GM18526 (cell line): ENCODE measurements around the gene RFX8.

Experiments
- POLR2A ChIP-seq: IDR thresholded peaks from 3 replicates; pipeline ENCODE4 v1.6.1; 2011; ENCODE audit not compliant: insufficient read length; ENCODE audit errors: extremely low read depth

The RFX8 gene

DNA sequence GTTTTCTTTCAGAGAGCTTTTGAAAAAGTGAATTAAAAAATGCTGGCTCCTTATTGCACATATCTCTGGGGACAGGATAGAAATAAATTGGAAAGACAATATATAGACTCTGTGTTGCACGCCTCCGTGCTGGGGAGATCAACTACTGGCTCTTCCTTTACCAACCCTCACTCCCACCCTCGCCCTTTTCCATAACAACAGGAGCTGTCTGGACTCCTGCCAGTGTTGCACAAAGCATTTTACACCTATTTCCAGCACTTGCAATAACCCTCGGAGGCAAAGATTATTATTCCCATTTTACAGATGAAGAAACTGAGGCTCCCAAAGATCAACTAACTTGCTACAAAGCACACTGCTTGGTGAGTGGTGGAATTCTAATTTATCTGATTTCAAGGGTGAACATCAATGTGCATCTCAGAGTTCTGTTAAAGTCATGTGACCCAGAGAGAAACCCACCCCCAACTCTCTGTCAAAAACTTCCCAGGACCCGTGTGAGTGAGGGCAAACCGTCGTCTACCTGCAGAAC lies 91.8 kb downstream of the RFX8 start:
- no peak for TF ChIP-seq POLR2A

DNA sequence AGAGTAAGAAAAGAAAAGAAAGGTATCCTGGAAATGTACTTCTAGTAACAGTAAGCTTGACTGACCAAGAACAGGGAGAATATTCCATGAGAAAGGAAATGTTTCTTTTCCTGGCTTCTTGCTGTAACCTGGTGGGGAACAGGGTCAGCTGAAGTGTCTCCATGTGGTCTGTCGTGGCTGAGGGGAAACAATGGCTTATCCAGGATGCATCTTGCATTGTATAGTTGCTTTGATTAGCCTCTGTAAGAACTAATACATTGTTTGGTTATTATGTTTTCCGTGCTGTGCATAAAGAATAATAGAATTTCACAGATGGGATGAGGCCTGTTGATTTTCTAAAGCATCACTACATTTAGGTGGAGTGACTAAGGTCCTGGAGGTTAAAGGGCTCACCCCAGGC lies 92.5 kb downstream of the RFX8 start:
- no peak for TF ChIP-seq POLR2A

DNA sequence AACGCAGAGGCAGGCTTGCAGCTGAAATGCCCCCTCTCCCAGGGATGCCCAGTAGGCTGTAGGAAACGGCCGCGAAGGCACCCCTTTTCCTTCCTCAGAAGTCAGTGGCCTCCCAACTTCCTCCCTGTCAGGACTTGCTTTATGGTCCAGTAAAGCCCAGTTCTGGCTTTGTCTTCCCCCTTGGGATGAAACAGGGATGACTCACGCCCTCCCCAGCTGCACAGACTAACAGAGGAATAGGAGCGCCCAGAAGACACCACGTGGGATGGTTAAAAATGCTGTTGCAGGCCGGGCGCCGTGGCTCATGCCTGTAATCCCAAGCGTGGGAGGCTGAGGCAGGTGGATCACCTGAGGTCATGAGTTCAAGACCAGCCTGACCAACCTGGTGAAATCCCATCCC lies 94.5 kb downstream of the RFX8 start:
- TF ChIP-seq POLR2A: no peak

DNA sequence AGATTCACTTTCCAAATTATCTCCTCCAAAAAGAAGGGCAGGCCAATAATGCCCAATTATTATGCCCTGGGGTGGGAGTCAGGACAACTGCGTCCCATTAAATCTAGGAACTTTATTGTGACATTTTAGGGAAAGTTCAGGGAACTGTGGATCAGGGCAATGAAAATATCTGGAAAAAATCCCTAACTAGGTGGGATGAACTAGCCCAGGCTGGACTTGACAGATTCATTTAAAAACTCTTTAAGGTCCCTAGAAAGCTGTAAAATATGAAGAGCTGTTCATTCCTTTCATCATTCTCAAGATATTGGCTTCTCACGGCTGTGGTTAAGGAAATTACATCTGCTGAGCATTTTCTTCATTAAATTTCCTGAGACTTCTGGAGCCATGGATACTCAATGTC lies 95.8 kb downstream of the RFX8 start:
- TF ChIP-seq POLR2A: no peak

DNA sequence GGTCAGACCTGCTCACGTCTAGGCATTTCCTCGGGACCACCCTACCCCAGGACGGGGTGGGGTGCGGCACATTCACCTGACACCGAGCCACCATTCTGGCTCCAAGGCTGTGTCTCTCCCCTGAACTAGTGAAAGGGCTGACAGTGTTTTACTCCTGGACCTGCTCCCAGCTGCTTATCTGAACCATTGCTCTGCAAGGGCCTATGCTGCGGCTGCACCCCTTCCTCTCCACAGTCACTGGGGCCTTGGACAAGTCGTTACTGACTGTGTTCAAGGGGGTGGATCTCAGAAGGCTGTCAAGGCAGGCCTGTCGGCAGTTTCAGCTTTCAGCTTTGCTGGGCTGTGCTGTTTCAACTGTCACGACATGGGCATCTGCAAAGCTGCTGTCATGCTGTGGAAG lies 99.3 kb downstream of the RFX8 start:
- no peak for TF ChIP-seq POLR2A

DNA sequence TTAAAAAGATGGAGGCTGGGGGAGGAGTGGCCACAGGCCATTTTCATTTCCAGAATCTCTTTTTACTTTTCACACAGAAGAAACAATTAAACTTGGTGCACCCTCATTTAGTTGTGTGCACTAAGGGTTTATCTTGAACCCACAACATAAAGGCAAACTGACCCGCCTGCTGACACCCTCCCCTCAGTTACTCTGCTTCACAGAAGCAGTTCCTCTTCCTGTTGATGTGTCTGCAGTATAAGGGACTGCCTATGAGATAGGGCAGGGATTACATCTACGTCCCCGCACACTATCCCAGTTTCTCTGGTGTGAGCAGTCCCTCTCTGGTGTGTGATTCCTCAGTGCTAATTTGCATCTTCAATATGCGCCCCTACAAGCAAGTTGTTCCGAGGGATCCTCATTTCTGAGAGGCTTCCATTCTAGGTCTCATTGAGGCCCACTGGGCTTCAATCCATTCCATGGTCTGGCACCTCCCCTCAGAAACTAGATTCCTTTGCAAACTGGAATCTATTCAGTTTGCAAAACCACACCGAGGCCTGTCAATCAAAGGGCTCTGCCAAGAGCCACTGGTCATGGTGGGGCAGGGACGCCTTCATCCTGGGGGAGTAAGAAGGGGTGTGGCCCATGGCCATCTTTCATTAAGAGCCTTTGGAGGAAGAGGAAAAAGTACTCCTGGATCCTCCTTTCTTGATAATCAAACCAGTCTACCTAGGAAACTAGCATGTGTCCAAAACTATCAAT lies 99.9 kb downstream of the RFX8 start:
- no peak for TF ChIP-seq POLR2A

DNA sequence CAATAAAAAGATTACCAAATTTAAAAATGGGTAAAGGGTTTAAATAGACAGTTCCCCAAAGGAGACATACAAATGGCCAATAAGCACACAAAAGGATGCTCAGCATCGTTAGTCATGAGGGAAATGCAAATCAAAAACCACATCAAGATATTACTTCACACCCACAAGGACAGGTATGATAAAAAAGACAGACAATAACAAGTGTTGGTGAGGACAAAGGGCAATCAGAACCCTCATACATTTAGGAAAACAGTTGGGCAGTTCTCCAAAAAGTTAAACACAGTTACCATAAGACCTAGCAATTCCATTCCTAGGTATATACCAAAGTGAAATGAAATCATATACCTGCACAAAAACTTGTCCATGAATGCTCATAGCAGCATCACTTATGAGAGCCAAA lies 102.1 kb downstream of the RFX8 start:
- no peak for TF ChIP-seq POLR2A

DNA sequence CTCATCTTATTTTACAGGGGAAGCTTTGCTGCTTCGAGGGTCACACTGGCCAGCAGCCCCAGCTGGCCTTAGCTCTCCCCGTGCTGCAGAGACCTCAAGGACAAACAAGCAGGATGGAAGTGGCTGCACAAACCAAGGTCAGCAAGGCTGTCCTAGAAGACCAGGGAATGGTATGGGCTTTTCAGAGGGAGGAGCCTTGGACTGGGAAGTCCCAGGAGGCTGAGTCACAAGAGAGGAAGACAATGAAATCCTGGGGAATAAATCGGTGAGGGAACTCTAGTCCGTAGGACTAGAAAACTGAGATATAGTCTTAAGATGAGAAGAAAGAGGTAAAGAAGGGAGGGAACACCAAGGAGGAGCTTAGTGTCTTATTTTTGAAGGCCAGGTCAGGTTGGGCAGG lies 103.3 kb downstream of the RFX8 start:
- TF ChIP-seq POLR2A: no peak

DNA sequence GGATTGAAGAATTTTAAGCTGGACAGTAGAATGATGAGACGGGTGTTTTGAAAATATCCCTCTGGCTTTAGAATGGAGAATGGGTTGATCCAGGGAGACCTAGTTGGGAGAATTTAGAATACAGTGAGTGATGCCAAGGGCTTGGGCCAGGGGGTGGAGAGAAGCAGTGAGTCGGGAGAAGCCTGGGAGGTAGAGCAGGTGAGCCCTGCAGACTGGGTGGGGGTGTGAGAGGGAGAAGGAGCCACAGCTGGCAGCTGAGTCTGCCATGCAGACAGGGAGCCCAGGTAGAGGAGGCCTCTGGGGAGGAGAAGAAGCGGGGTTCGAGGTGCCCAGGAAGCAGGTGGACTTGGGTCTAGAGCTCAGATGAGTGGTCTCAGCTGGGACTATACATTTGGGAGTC lies 105.8 kb downstream of the RFX8 start:
- no peak for TF ChIP-seq POLR2A

DNA sequence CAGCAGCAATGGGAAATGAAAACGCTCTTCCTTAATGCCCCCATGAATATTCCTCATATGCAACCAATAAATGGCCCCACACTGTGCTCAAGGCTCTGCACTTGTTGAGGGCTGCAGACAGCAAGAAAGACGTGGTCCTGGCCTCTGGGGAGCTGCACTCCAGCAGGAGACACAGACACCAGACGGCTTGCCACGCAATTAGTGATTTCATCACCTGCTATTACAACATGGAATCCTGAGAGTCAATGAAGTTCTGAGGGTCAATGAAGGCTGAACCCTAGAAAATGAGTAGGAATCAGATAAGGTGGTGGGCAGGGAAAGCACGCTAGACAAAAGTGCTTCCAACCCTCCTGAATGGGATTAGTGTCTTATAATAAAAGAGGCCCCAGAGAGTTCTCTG lies 106.5 kb downstream of the RFX8 start:
- no peak for TF ChIP-seq POLR2A

DNA sequence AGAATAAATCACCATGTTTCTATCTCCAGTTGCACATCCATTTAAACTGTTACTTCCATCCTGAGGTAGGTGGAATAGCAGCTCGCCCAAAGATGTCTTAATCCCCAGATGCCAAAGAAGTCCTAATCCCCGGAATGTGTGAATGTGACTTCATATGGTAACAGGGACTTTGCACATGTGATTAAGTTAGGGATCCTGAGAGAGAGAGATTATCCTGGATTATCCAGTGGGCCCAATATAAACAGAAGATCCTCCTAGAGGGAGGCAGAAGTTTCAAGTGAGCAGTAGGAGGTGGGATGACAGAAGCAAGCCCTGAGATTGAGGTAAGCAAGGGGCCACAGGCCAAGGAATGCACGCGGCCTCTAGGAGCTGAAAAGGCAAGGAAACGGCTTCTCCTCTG lies 107.4 kb downstream of the RFX8 start:
- no peak for TF ChIP-seq POLR2A

DNA sequence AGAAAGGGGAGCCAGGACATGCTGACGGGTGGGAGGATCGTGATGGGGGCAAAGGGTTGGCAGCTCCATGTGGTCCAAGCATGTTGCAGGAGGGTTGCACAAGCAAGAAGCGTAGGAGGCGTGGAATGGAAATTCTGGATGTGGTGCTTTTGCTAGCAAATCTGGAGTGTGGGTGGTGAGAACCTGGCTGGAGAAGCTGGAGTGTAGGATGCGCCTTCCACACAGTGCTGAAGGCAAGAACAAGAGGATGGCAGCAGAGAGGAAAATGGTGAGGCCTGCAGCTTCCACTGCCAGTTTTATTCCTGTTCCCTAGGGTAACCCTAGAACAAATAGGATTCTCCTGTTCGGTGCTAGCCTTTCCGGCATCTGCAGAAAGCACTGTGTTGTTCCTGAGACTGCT lies 110.0 kb downstream of the RFX8 start:
- no peak for TF ChIP-seq POLR2A

DNA sequence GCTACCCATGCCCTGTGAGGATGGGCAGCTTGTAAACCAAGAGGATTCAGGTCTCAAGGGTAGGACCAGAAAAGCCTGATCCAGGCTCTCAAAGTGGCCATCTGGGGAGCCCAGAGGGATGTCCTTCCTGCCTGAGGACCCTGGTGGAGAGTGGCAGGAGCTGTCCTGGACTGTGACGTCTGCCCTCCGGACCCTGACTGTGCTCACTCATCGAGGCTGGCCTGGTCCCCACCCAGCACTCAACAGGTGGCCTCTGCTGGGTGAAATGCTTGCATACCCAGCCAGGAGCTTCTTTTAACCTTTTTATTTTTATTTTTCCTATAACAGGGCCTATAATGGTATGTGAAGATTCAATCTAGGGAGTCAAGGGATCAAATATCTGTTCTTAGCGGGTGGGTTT lies 112.1 kb downstream of the RFX8 start:
- TF ChIP-seq POLR2A: no peak

DNA sequence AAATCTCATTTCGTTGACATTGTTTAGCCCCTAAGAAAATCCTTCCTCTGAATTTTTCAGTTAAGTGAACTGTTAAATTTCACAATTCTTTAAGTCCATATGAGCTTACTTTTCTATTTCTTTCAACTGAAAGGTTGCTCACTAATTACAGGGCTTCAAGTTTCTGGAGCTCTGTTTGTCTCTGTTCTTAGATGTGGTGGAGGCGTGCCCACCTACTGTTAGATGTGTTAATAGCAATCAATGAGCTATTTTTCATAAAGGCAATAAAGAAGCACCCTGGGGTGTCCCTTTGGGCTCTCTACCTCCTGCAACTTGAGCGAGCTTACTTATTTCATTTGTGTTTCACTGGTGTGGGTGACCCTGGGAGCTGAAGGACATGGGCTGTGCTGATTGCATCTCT lies 112.6 kb downstream of the RFX8 start:
- no peak for TF ChIP-seq POLR2A

DNA sequence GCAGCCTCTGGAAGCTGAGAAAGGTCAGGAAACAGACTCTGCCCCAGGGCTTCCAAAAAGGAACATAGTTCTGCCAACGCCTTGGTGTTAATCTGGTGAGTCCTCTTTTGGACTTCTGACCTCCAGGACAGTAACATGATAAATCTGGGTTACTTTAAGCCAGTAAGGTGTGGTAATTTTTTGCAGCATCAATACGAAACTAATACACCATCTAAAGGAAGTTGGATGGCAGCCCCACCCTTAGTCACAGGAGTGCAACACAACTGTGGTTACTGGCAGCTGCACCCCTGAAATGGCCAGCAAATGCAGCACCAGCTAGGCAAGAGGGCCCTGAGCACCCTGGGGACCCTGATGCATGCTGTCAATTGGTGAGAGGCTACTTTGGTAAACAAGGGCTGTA lies 113.4 kb downstream of the RFX8 start:
- TF ChIP-seq POLR2A: no peak

DNA sequence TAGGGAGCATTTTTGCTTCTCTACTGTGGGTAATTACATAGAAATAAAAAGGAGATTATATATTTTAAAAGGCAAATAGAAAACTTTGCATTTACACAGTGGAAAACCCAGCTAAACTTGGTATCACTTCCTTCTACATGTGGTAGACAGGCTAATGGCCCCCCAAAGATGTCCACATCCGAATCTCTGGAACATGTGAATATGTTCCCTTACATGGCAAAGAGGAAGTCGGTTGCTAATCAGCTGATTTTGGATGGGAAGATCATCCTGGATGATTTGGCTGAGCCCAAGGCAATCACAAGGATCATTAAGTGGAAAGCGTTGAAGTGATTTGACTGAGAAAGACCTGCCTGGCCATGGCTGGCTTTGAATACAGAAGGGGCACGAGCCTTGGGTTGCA lies 113.8 kb downstream of the RFX8 start:
- no peak for TF ChIP-seq POLR2A

DNA sequence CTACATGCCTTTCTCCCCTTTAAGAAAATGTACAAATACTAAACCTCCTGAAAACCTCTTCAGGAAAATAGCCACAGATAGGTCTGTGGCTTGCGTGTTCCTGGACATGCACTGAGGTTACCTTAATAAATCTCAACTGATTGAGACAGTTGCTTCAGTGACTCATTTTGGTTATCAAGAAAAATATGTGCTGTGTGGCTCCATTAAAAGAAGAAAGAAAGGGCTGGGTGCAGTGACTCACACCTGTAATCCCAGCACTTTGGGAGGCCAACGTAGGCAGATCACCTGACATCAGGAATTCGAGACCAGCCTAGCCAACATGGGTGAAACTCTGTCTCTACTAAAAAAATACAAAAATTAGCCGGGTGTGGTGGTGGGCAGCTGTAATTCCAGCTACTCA lies 114.7 kb downstream of the RFX8 start:
- TF ChIP-seq POLR2A: no peak
